GM19328 (cell line): ENCODE data around the gene CCDC183.
"Not testable (repeated sequence)": the region's sequence is repeated elsewhere in the genome, so short reads cannot be mapped to it uniquely, and the experiment has no call there.

Experiments
- ATAC-seq: cut with Tn5 transposase; IDR thresholded peaks from one replicate; pipeline ENCODE4 v1.9.1; 2021; ENCODE audit warnings: mild to moderate bottlenecking, moderate library complexity; ENCODE audit not compliant: unreplicated experiment

CCDC183 gene

GRCh38 chr9:136760424-136760823, 35.7 kb upstream of the CCDC183 start:
- ATAC-seq, result no peak

- ATAC-seq, result not testable (repeated sequence)
Observed at GRCh38 chr9:136760834-136761544, 35.1 kb upstream of the CCDC183 start.

GRCh38 chr9:136761545-136761981, 34.6 kb upstream of the CCDC183 start:
- no peak for ATAC-seq

DNA sequence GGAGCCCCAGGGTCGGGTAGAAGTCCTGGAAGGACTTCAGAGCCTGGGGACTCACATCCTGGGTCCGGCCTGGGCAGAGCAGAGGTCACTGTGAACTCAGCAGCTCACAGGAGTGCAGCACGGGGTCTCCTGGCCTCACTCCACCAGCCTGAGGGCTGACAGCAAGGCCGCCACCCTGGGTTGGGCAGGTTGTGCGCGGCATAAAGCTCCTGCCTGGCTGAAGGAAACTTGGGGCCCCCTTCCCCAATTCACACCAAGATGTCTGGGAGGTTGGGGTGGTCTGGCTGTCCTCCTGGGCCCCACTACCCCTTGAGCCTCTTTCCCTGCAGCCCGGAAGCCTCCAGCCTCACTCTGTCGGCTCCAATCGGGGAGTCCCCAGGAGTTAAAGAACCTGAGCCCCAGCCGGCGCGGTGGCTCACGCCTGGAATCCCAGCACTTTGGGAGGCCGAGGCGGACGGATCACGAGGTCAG, 33.9 kb upstream of the CCDC183 start:
- no peak for ATAC-seq

DNA sequence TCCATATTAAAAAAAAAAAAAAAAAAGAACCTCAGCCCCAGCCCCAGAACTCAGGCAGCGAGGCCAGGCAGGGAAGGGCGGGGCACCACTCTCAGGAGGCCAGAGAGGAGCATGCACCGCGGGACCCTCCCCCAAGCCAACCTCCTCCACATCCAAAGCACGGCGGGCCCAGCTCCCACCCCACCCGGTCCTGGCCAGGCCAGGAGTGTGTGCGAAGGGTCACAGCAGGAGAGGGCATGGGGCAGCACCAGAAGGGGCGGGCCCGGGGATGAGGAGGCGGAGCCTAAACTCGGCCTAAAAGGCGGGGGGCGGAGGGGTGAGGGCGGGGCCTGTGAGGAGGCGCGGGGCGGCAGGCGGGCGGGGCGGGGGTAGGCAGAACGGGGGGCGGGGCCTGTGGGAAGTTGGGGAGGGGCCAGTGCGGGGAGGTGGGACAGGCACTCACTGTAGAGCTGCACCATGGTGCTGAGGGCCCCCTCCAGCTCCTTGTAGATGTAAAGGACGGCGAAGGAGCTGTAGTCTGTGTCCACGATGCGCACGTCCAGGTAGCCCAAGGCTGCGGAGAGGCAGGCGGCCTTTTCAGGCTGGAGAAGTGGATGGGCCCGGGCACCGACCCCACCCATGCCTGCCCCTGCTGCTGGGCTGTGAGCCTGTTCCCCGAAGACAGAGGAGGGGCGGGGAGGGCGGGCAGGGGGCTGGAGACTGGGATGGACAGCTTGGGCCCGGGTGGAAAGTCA, 33.1 kb upstream of the CCDC183 start:
- ATAC-seq, result no peak

GRCh38 chr9:136763649-136764035, 32.5 kb upstream of the CCDC183 start:
- ATAC-seq, result no peak

DNA sequence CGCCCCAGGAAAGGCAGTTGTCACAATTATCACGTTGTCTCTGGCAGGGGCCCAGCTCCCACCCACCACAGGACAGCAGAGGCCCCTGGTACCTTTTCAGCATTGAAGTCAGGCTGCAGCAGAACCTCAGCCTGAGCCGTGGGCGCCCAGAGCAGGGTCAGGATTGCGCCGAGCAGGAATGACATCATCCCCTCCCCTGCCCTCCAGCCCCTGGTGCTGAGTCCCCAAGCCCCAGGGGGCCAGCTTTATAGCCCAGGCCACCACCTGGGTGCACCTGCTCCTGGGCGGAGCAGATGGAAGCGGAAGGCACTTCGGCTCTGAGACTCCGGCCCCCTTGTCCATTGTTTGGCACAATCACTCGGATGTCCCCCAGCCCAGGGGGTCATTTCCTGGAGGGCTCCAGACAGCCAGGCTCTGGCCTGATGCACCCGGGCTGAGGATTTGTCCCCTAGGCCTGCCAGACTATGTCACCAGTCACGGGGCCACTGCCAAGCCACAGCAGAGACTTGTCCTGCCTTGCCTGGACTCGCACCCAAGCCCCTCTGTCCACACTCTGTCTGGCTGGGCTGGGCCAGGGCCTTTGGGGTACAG, 31.7 kb upstream of the CCDC183 start, which contains the start of gene LCN15:
Gene LCN15, minus strand, starts transcription at position 218 of the 591 bp plus-strand sequence. Its CDS starts 30 bp downstream, at position 188.
- ATAC-seq, result no peak

DNA sequence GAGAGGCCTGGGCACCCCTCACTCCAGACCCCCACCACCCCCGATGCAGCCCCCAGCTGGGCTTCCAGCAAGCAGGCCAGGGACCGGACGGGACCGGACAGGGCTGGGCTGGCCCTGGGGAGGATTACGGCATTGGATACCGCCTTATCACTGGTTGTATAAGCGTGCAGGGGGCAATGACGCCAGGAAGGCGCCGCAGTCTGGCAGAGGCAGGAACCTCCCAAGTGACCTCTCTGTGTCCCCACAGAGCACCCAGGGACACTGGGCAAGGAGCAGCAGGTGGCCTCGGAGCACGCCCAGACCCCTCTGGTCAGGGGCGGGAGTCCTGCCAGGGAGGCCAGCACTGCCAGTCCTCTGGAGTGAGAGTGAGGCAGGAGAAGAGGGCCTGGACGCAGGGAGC, 31.1 kb upstream of the CCDC183 start:
- ATAC-seq, result no peak

- ATAC-seq, result not testable (repeated sequence)
Observed at GRCh38 chr9:136765745-136766409, 30.3 kb upstream of the CCDC183 start.

GRCh38 chr9:136766410-136767120, 29.6 kb upstream of the CCDC183 start:
- ATAC-seq, result not testable (repeated sequence)

GRCh38 chr9:136769710-136770191, 26.4 kb upstream of the CCDC183 start:
- ATAC-seq, result no peak

- ATAC-seq, result no peak
Observed at GRCh38 chr9:136771907-136772415, 24.2 kb upstream of the CCDC183 start.

DNA sequence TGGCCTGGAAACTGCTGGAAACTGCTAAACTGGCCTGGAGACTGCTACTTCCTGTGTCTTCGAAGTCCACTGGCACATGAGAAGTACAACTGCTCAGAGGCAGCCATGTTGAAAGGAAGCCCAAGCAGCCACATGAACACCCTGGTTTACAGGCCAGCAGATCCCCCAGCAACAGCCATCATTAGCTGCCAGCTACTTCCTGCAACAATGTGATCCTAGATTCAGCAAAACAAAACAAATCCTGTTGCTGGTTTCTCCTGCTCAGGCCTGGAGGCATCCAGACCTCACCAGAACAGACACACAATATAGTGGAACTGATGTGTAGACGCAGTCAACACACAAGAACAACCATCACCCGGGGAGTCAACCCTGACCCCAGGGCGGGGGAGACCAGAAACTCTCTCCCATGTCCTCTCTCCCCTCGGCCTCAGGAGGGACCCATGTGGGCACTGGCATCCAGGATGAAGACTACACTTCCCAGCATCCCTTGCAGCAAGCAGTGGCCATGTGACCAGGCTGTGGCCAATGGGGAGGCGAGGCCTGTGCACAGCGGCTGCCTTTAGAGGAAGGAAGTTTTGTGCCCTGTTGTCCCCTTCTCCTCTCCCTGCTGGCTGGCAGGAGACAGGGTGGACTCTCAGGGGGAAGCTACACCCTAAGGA, 22.6 kb upstream of the CCDC183 start:
- ATAC-seq, result no peak

GRCh38 chr9:136774416-136775045, 21.6 kb upstream of the CCDC183 start:
- ATAC-seq, result no peak

DNA sequence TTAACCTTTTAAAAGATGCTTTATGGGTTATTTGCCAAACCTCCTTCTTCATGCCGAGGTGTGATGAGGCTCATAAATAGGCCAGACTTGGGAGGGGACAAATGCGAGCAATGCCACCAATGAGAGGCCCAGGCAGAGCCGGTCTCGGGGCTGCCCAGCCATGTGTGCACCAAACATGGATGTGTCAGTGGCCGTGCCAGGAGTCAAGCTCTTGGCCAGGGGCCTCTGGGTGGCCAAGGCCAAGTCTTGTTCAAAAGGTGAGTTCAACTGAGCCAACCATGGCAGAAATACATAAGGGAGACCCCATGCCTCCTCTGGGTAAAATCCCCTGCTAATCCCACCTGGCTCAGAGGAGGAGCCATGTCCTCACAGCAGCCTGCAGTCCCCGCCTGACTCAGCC, 20.9 kb upstream of the CCDC183 start:
- no peak for ATAC-seq

GRCh38 chr9:136776947-136777346, 19.2 kb upstream of the CCDC183 start:
- ATAC-seq, result no peak

DNA sequence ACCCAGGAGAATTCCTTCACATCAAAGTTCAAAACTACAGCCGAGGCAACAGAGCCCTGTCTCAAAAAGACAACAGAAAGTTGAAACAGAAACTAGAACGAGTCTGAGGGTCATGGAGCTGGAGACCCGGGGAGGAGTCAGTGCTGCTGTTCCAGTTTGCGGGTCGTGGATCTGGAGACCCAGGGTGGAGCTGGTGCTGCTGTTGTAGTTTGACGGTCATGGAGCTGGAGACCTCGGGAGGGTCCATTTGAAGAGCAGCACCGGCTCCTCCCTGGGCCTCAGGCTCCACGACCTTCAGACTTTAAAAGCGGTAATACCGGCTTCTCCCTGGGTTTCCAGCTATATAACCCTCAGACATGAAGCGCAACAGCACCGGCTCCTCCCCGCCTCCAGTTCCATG, 18.8 kb upstream of the CCDC183 start:
- ATAC-seq, result no peak

- ATAC-seq, result no peak
Observed at GRCh38 chr9:136779808-136780207, 16.3 kb upstream of the CCDC183 start.

DNA sequence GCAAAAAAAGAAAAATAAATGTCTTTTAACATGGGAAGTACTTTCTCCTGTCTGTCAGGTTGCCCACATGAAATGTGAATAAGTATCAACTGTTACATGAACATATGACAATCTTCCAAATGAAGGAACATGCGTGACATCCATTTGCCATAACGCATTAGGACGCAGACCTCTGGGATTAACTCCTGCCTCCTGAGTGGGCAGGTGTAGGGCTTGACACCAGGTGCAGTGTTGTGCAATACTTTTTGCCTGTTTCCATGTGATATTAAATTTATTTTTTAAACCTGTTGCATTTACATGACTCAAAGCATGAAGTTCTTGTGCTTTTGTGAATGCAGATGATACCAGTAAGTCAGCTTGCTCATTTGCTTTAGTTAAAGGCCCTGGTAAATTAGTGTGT, 13.7 kb upstream of the CCDC183 start:
- no peak for ATAC-seq
